ENCODE results near the gene FAM20C.
A peak's percentile ranks its signal among the peaks of the same experiment; 100 is the strongest.

DNA sequence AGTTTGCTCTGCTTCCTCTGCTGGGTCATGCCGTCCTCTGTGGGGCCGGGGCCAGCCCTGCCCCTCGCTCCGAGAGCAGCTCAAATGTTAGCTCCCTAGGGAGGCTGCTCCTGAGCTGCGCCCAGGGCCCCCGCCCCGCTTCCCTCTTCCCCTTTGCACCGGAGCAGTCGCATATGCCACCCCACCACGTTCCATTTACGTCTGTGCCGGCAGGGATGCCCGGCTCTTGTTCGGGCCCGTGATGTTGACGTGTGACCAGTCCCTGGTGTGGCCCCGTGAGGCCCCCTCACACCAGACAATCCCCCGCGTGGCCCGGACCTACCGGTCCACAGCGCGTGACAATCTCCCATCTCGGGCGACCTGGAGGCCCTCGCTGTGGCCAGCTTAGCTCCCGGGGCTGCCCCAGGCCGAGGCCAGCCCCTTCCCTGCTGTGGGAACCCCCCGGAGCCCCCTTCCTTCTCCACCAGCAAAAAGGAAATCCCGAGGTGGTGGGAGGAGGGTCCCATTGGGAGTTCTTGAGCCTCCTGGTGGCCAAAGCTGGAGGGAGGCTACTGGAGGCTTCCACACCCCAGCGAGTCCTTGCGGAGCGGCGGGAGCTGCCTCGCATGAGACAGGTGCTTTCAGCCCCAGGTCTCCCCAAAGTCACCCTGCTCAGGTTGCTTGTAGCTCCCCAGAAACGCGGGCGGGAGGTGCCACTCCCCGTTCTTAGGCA, 15.2 kb downstream of the FAM20C start:
- TF ChIP-seq, protein P1, sequence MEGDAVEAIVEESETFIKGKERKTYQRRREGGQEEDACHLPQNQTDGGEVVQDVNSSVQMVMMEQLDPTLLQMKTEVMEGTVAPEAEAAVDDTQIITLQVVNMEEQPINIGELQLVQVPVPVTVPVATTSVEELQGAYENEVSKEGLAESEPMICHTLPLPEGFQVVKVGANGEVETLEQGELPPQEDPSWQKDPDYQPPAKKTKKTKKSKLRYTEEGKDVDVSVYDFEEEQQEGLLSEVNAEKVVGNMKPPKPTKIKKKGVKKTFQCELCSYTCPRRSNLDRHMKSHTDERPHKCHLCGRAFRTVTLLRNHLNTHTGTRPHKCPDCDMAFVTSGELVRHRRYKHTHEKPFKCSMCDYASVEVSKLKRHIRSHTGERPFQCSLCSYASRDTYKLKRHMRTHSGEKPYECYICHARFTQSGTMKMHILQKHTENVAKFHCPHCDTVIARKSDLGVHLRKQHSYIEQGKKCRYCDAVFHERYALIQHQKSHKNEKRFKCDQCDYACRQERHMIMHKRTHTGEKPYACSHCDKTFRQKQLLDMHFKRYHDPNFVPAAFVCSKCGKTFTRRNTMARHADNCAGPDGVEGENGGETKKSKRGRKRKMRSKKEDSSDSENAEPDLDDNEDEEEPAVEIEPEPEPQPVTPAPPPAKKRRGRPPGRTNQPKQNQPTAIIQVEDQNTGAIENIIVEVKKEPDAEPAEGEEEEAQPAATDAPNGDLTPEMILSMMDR (conservative IDR thresholded peaks at IDR 0.05; ENCODE audit: low read depth, low read length) = peak; percentile 59
- TF ChIP-seq EZH2 (IDR thresholded peaks at IDR 0.05; ENCODE audit: borderline replicate concordance, low read depth, low read length, poor library complexity, severe bottlenecking) = no peak

Data from A673 (cell line).